Activated naive CD4-positive, alpha-beta T cell treated with anti-CD3 and anti-CD28 coated beads, Interleukin-2, amount 50 U/mL, for 24 hours (primary cell): ENCODE measurements around the gene HIC1.
A peak's percentile ranks its signal among the peaks of the same experiment; 100 is the strongest.

ENCODE experiments used
- H3K27ac Mint-ChIP-seq: one replicate; pipeline ENCODE4 v1.8.0; 2021; ENCODE audit warnings: mild to moderate bottlenecking, mixed read lengths
- H3K27me3 Mint-ChIP-seq: one replicate; pipeline ENCODE4 v1.8.0; 2021; ENCODE audit warnings: mixed read lengths
- H3K36me3 Mint-ChIP-seq: one replicate; pipeline ENCODE4 v1.8.0; 2021; ENCODE audit warnings: mixed read lengths
- H3K4me1 Mint-ChIP-seq: one replicate; pipeline ENCODE4 v1.8.0; 2021; ENCODE audit warnings: mixed read lengths
- H3K4me3 Mint-ChIP-seq: one replicate; pipeline ENCODE4 v1.8.0; 2021; ENCODE audit warnings: mild to moderate bottlenecking, mixed read lengths
- H3K9me3 Mint-ChIP-seq: one replicate; pipeline ENCODE4 v1.8.0; 2021; ENCODE audit warnings: mixed read lengths

HIC1 gene

GRCh38 chr17:2060385-2060658 lies 5.4 kb downstream of the HIC1 start:
- Mint-ChIP-seq H3K4me1 (peaks cover 8% of the 10 kb centered on the region), H3K4me3 (no peak overlapping the region), H3K36me3 (peaks cover 27% of the 10 kb centered on the region), H3K9me3 (no peaks in the 10 kb centered on the region), H3K27ac (peak overlapping the region; percentile 70), H3K27me3 (peaks cover 5% of the 10 kb centered on the region)

GRCh38 chr17:2060681-2061440 lies 6.0 kb downstream of the HIC1 start:
- peaks cover 31% of the 10 kb centered on the region for H3K36me3 Mint-ChIP-seq
- peaks cover 5% of the 10 kb centered on the region for H3K27me3 Mint-ChIP-seq
- peaks cover 8% of the 10 kb centered on the region for H3K4me1 Mint-ChIP-seq
- H3K27ac Mint-ChIP-seq = no peak overlapping the region
- H3K9me3 Mint-ChIP-seq = no peaks in the 10 kb centered on the region
- no peak overlapping the region for H3K4me3 Mint-ChIP-seq

- Mint-ChIP-seq H3K36me3 (peaks cover 33% of the 10 kb centered on the region), H3K27ac (peak overlapping the region; percentile 70), H3K9me3 (no peaks in the 10 kb centered on the region), H3K4me3 (no peak overlapping the region), H3K4me1 (peaks cover 8% of the 10 kb centered on the region), H3K27me3 (peaks cover 5% of the 10 kb centered on the region)
Measured at GRCh38 chr17:2061441-2061958, 6.6 kb downstream of the HIC1 start.

- H3K36me3 Mint-ChIP-seq = peaks cover 33% of the 10 kb centered on the region
- no peak overlapping the region for H3K4me3 Mint-ChIP-seq
- H3K4me1 Mint-ChIP-seq = peaks cover 8% of the 10 kb centered on the region
- H3K27ac Mint-ChIP-seq = no peak overlapping the region
- peaks cover 5% of the 10 kb centered on the region for H3K27me3 Mint-ChIP-seq
- H3K9me3 Mint-ChIP-seq = no peaks in the 10 kb centered on the region
Measured at GRCh38 chr17:2062571-2063183, 7.8 kb downstream of the HIC1 start.

GRCh38 chr17:2063261-2064146 lies 8.6 kb downstream of the HIC1 start:
- Mint-ChIP-seq H3K27me3 (peaks cover 4% of the 10 kb centered on the region), H3K9me3 (no peaks in the 10 kb centered on the region), H3K36me3 (peaks cover 34% of the 10 kb centered on the region), H3K4me1 (peaks cover 8% of the 10 kb centered on the region), H3K27ac (peak overlapping the region; percentile 44), H3K4me3 (no peak overlapping the region)

GRCh38 chr17:2064147-2064489 lies 9.2 kb downstream of the HIC1 start:
- Mint-ChIP-seq H3K9me3 (no peaks in the 10 kb centered on the region), H3K27me3 (peaks cover 4% of the 10 kb centered on the region), H3K4me1 (peaks cover 8% of the 10 kb centered on the region), H3K36me3 (peaks cover 40% of the 10 kb centered on the region), H3K27ac (peak overlapping the region; percentile 26), H3K4me3 (no peak overlapping the region)

GRCh38 chr17:2064520-2064971 lies 9.6 kb downstream of the HIC1 start:
- Mint-ChIP-seq H3K27ac (no peak overlapping the region), H3K9me3 (no peaks in the 10 kb centered on the region), H3K4me3 (no peak overlapping the region), H3K36me3 (peaks cover 40% of the 10 kb centered on the region), H3K4me1 (peaks cover 6% of the 10 kb centered on the region), H3K27me3 (peaks cover 3% of the 10 kb centered on the region)

GRCh38 chr17:2064980-2065785 lies 10.3 kb downstream of the HIC1 start:
- peak overlapping the region; percentile 55 for H3K27ac Mint-ChIP-seq
- H3K4me1 Mint-ChIP-seq = peaks cover 5% of the 10 kb centered on the region
- no peaks in the 10 kb centered on the region for H3K9me3 Mint-ChIP-seq
- peaks cover 42% of the 10 kb centered on the region for H3K36me3 Mint-ChIP-seq
- peaks cover 2% of the 10 kb centered on the region for H3K27me3 Mint-ChIP-seq
- no peak overlapping the region for H3K4me3 Mint-ChIP-seq

GRCh38 chr17:2065949-2066400 lies 11.1 kb downstream of the HIC1 start:
- Mint-ChIP-seq H3K36me3 (peaks cover 43% of the 10 kb centered on the region), H3K4me1 (peaks cover 6% of the 10 kb centered on the region), H3K27ac (no peak overlapping the region), H3K27me3 (peaks cover 2% of the 10 kb centered on the region), H3K9me3 (no peaks in the 10 kb centered on the region), H3K4me3 (no peak overlapping the region)

- Mint-ChIP-seq H3K36me3 (peaks cover 43% of the 10 kb centered on the region), H3K4me1 (peaks cover 8% of the 10 kb centered on the region), H3K4me3 (no peak overlapping the region), H3K9me3 (no peaks in the 10 kb centered on the region), H3K27me3 (peaks cover 2% of the 10 kb centered on the region), H3K27ac (no peak overlapping the region)
Measured at GRCh38 chr17:2067048-2067561, 12.2 kb downstream of the HIC1 start.

GRCh38 chr17:2067608-2068024 lies 12.7 kb downstream of the HIC1 start:
- Mint-ChIP-seq H3K27me3 (peaks cover 2% of the 10 kb centered on the region), H3K9me3 (no peaks in the 10 kb centered on the region), H3K27ac (no peak overlapping the region), H3K36me3 (peaks cover 43% of the 10 kb centered on the region), H3K4me3 (no peak overlapping the region), H3K4me1 (peaks cover 8% of the 10 kb centered on the region)

GRCh38 chr17:2068031-2068518 lies 13.2 kb downstream of the HIC1 start:
- Mint-ChIP-seq H3K4me3 (no peak overlapping the region), H3K27me3 (peaks cover 2% of the 10 kb centered on the region), H3K4me1 (peaks cover 8% of the 10 kb centered on the region), H3K36me3 (peaks cover 44% of the 10 kb centered on the region), H3K9me3 (no peaks in the 10 kb centered on the region), H3K27ac (no peak overlapping the region)

- Mint-ChIP-seq H3K9me3 (no peaks in the 10 kb centered on the region), H3K4me3 (no peak overlapping the region), H3K4me1 (peaks cover 8% of the 10 kb centered on the region), H3K36me3 (peaks cover 44% of the 10 kb centered on the region), H3K27me3 (peaks cover 2% of the 10 kb centered on the region), H3K27ac (no peak overlapping the region)
Measured at GRCh38 chr17:2068519-2069051, 13.7 kb downstream of the HIC1 start.

- Mint-ChIP-seq H3K27ac (peak overlapping the region; percentile 81), H3K4me1 (peaks cover 8% of the 10 kb centered on the region), H3K36me3 (peaks cover 34% of the 10 kb centered on the region), H3K4me3 (no peak overlapping the region), H3K9me3 (no peaks in the 10 kb centered on the region), H3K27me3 (no peaks in the 10 kb centered on the region)
Measured at GRCh38 chr17:2070241-2071023, 15.5 kb downstream of the HIC1 start.
